ENCODE data around the gene EIF4G3. TPM values are rescaled to one million over a fixed set of nuclear protein-coding genes. Genes with fewer than 3 reads are reported as not detected.

EIF4G3 gene, protein sequence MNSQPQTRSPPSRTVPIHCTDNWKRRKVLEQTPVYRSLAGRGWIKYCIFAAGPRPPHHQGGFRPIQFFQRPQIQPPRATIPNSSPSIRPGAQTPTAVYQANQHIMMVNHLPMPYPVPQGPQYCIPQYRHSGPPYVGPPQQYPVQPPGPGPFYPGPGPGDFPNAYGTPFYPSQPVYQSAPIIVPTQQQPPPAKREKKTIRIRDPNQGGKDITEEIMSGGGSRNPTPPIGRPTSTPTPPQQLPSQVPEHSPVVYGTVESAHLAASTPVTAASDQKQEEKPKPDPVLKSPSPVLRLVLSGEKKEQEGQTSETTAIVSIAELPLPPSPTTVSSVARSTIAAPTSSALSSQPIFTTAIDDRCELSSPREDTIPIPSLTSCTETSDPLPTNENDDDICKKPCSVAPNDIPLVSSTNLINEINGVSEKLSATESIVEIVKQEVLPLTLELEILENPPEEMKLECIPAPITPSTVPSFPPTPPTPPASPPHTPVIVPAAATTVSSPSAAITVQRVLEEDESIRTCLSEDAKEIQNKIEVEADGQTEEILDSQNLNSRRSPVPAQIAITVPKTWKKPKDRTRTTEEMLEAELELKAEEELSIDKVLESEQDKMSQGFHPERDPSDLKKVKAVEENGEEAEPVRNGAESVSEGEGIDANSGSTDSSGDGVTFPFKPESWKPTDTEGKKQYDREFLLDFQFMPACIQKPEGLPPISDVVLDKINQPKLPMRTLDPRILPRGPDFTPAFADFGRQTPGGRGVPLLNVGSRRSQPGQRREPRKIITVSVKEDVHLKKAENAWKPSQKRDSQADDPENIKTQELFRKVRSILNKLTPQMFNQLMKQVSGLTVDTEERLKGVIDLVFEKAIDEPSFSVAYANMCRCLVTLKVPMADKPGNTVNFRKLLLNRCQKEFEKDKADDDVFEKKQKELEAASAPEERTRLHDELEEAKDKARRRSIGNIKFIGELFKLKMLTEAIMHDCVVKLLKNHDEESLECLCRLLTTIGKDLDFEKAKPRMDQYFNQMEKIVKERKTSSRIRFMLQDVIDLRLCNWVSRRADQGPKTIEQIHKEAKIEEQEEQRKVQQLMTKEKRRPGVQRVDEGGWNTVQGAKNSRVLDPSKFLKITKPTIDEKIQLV (N-terminal part only)
- total RNA-seq: 100 to 1,000 TPM in 3 of 4 donors, 10 to 100 TPM in 1; 68.9 to 110 (median 104) TPM

DNA sequence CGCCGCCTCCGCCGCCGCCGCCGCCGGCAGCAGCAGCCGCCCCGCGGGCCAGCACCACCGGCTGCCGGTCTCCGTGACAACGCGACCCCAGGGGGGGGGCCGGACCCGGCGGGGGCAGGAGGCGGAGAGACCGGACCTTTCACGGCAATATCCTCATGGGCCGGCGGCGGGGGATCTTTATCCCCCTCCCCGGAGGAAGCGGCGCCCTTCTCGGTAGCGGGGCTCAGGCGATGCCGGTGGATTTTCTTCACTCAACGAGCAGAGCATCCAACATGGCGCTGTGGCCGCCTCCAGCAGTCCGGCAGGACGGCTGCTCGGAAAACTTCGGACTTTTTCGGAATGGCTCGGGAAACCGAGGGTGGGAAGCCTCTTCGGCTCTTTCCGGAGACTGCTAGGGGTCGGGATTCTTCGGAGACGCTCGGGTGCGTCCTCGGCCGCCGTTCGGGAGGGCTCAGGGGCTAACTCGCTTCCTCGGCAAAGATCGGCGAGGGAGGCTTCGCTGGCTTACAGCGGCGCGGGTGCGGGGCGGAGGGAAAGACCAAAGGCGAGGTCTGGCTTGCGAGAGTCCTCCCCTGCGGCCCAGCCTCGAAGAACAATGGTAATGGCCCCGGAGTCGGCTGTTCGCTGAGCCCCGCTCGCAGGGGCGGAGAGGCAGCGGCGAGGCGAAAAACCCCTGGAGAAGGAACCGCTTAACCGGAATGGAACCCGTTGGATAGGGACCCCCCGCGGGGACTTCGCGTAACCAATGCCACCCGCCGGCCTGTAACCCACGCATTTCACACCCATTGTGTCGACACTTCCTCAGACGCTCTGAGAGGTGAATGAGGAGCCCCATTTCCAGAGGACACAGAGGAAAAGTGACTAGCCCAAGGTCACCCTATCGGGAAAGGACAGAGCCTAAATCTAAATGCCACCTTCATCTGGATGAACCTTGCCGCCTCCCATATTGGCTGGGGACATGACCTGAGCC lies at the start of gene EIF4G3:
Gene EIF4G3 (minus strand): TSS at position 312 of the 970 bp plus-strand sequence. CDS start 174,155 bp downstream, outside the sequence.
- DNase-seq: peak; percentile 98 to 99
- H3K36me3 ChIP-seq: no peaks in the 10 kb centered on the region
- TF ChIP-seq, protein P1, sequence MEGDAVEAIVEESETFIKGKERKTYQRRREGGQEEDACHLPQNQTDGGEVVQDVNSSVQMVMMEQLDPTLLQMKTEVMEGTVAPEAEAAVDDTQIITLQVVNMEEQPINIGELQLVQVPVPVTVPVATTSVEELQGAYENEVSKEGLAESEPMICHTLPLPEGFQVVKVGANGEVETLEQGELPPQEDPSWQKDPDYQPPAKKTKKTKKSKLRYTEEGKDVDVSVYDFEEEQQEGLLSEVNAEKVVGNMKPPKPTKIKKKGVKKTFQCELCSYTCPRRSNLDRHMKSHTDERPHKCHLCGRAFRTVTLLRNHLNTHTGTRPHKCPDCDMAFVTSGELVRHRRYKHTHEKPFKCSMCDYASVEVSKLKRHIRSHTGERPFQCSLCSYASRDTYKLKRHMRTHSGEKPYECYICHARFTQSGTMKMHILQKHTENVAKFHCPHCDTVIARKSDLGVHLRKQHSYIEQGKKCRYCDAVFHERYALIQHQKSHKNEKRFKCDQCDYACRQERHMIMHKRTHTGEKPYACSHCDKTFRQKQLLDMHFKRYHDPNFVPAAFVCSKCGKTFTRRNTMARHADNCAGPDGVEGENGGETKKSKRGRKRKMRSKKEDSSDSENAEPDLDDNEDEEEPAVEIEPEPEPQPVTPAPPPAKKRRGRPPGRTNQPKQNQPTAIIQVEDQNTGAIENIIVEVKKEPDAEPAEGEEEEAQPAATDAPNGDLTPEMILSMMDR (IDR thresholded peaks at IDR 0.05): no peak
- peak in 1 of 2 donors; percentile 86 for TF ChIP-seq POLR2A (IDR thresholded peaks at IDR 0.05)
- peak within 1 kb of the TSS; percentile 89 to 96 (median 92) for H3K27ac ChIP-seq
- H3K27me3 ChIP-seq: no peaks in the 10 kb centered on the region
- no peaks in the 10 kb centered on the region for H3K9me3 ChIP-seq
- 5 to 6% methylated on average over 36 to 44 of the region's 90 CpGs for WGBS, 2 donors
- H3K4me3 ChIP-seq (replicated peaks in 1 of 3): peak within 1 kb of the TSS; percentile 17 to 85 (median 77)
- H3K4me1 ChIP-seq: peaks cover 11 to 23% of the 10 kb centered on the region in 2 donors
- intact Hi-C loops (cut with DNase I): no loop called here

DNA sequence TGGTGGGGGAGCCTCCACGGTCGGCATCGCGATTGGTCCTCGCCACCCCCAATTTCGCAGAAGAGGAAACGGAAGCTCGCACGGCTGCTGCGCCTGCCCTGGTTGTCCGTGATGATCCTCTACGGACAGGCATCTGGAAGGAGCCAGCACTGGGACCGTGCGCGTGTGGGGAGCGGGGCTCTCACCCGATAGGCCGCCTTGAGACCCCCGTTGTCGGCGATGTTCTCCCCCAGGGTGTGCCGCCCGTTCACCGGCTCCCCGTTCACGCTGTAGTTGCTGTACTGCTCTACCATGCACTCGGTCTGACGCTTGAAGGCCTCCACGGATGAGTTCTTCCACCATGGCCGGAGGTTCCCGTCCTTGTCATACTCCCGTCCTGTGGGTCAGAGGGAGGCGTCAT lies 48.4 kb upstream of the EIF4G3 start:
- WGBS, 2 donors: 94 to 95% methylated on average over 16 to 33 of the region's 33 CpGs
- no peak overlapping the region for H3K27ac ChIP-seq
- DNase-seq: no peak
- H3K4me1 ChIP-seq: no peaks in the 10 kb centered on the region
- peaks cover 70 to 74% of the 10 kb centered on the region in 2 donors for H3K36me3 ChIP-seq
- no peak overlapping the region for H3K4me3 ChIP-seq (replicated peaks in 1 of 3)
- H3K9me3 ChIP-seq: no peaks in the 10 kb centered on the region
- intact Hi-C loops (cut with DNase I): no loop called here
- TF ChIP-seq, protein P1 (IDR thresholded peaks at IDR 0.05): no peak
- TF ChIP-seq POLR2A (IDR thresholded peaks at IDR 0.05): no peak
- H3K27me3 ChIP-seq: no peaks in the 10 kb centered on the region

DNA sequence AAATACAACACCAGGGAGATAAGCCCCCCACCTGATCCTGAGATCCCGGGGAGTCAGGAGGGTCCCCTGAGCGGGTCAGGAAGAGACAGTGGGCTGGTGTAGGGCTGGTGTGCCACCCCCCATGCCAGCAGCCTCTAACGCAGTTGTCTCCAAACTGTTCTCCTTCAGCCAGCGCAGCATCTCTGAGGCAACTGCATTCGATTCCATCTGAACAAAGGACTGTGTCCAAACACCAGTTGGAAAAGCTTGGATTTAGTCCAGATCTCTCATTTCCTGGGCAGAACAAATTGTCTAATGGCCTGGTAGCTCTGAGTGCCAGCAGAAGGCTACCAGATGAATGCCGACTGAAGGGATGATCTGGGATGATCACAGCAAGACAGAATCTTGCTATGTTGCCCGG lies 44.1 kb upstream of the EIF4G3 start:
- no peaks in the 10 kb centered on the region for H3K9me3 ChIP-seq
- TF ChIP-seq POLR2A (IDR thresholded peaks at IDR 0.05): no peak
- TF ChIP-seq, protein P1 (IDR thresholded peaks at IDR 0.05): no peak
- intact Hi-C loops (cut with DNase I): no loop called here
- no peak for DNase-seq
- no peaks in the 10 kb centered on the region for H3K4me1 ChIP-seq
- H3K27me3 ChIP-seq: no peaks in the 10 kb centered on the region
- H3K27ac ChIP-seq: no peak overlapping the region
- 81 to 87% methylated on average over 7 of the region's 7 CpGs for WGBS, 2 donors
- H3K36me3 ChIP-seq: peaks cover 52 to 69% of the 10 kb centered on the region in 2 donors
- no peak overlapping the region for H3K4me3 ChIP-seq (replicated peaks in 1 of 3)

DNA sequence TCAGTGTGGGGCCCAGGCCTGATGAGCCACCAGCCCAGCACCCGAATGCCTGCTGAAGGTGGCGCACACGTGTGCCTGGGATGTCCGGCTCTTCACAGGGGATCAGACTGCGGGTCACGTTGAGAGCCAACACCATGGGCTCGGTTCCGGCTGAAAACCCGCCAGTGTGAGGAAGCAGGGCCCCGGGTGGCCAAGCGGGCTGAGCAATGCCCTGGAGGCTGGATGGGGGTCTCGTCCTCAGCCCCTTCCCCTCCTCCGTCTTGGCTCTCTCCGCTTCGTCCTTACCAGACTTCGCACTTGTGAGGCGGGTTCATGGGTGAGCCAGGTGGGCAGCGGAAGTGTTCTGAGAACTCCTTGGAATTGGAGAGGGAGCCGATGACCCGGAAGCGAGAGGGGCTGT lies 43.0 kb upstream of the EIF4G3 start:
- H3K4me1 ChIP-seq: no peaks in the 10 kb centered on the region
- peaks cover 44 to 60% of the 10 kb centered on the region in 2 donors for H3K36me3 ChIP-seq
- intact Hi-C loops (cut with DNase I): no loop called here
- H3K4me3 ChIP-seq (replicated peaks in 1 of 3): no peak overlapping the region
- DNase-seq: no peak
- TF ChIP-seq, protein P1 (IDR thresholded peaks at IDR 0.05): no peak
- TF ChIP-seq POLR2A (IDR thresholded peaks at IDR 0.05): no peak
- no peaks in the 10 kb centered on the region for H3K27me3 ChIP-seq
- WGBS, 2 donors: 91 to 93% methylated on average over 21 of the region's 21 CpGs
- no peak overlapping the region for H3K27ac ChIP-seq
- H3K9me3 ChIP-seq: no peaks in the 10 kb centered on the region
